K562 (cell line): Measurements from ENCODE around the gene ZNF837. TPM values are rescaled to one million over a fixed set of nuclear protein-coding genes. Genes with fewer than 3 reads are reported as not detected.

Experiments used
- CREB3L1 ChIP-seq: fragments of 450-650 bp; IDR thresholded peaks from 2 replicates; pipeline ENCODE4 v1.6.1; 2014; ENCODE audit warnings: low read depth, mild to moderate bottlenecking, moderate library complexity, borderline replicate concordance
- DNMT1 ChIP-seq: fragments of 450-650 bp; IDR thresholded peaks from 2 replicates; pipeline ENCODE4 v1.6.1; 2016; ENCODE audit warnings: antibody characterized with exemption, mild to moderate bottlenecking
- GABPB2 ChIP-seq: fragments of 250-450 bp; sonication (Bioruptor Pico); conservative IDR thresholded peaks from 2 replicates; pipeline ENCODE4 v1.5.1; 2021; ENCODE audit warnings: mild to moderate bottlenecking
- GTF2E2 ChIP-seq: fragments of 200-800 bp; sonication (Bioruptor generic); IDR thresholded peaks from 2 replicates; pipeline ENCODE4 v1.6.1; 2016; ENCODE audit warnings: missing genetic modification characterization, missing compliant biosample characterization
- HNRNPL ChIP-seq: fragments of 200-400 bp; formaldehyde crosslinking; IDR thresholded peaks from 2 replicates; pipeline ENCODE4 v1.6.1; 2017; ENCODE audit warnings: low read depth, mild to moderate bottlenecking, low read length
- NUFIP1 ChIP-seq: fragments of 450-650 bp; IDR thresholded peaks from 2 replicates; pipeline ENCODE4 v1.6.1; 2018; ENCODE audit not compliant: partially characterized antibody
- POLR3A ChIP-seq: IDR thresholded peaks from 2 replicates; pipeline ENCODE4 v1.6.1; 2011; ENCODE audit warnings: borderline replicate concordance, mild to moderate bottlenecking, moderate library complexity; ENCODE audit not compliant: insufficient read length, insufficient read depth; ENCODE audit errors: extremely low read depth
- RBM14 ChIP-seq: fragments of 200-400 bp; formaldehyde crosslinking; IDR thresholded peaks from 2 replicates; pipeline ENCODE4 v1.6.1; 2018; ENCODE audit warnings: low read depth, mild to moderate bottlenecking, low read length, moderate library complexity, borderline replicate concordance; ENCODE audit not compliant: insufficient read depth
- SRSF7 ChIP-seq: fragments of 200-400 bp; formaldehyde crosslinking; optimal IDR thresholded peaks from 2 replicates; pipeline ENCODE3; 2017; ENCODE audit warnings: mild to moderate bottlenecking, low read depth, low read length
- TCFL5 ChIP-seq: fragments of 250-450 bp; sonication (Bioruptor Pico); conservative IDR thresholded peaks from 2 replicates; pipeline ENCODE4 v1.6.1; 2021; ENCODE audit warnings: mild to moderate bottlenecking, moderate library complexity, matching md5 sums
- TSC22D4 ChIP-seq: fragments of 450-650 bp; IDR thresholded peaks from 2 replicates; pipeline ENCODE4 v1.6.1; 2016; ENCODE audit warnings: missing genetic modification characterization, missing biosample characterization, control low read depth
- ZNF655 ChIP-seq: fragments of 250-450 bp; sonication (Bioruptor Pico); IDR thresholded peaks from 2 replicates; pipeline ENCODE4 v1.5.0; 2021
- polyA plus RNA-seq, 8 experiments: library from polyadenylated mRNA; depleted of rRNA in 4 of 8; stranded (reverse) in 5 of 8; unstranded in 3 of 8; fragments of >200 nt; fragmentation: Nextera tagmentation in 2 of 8; fragmentation: Illumina TruSeq in 1 of 8; extraction: Ambion mirVana in 2 of 8; extraction: Trizol in 1 of 8; gene quantifications; 2 replicates each; pipeline versions ENCODE4 v1.2.1 to v1.2.3, GENCODE V29; 2011 to 2014; ENCODE audit warnings: inconsistent platforms in 1 of 8, missing spikeins in 1 of 8
- total RNA-seq, 7 experiments: library from RNA; depleted of rRNA in 6 of 7; stranded (reverse); fragments of >200 nt in 6 of 7; fragmentation: Illumina TruSeq in 2 of 7; extraction: Trizol in 2 of 7; gene quantifications; 2 replicates each; pipeline versions ENCODE4 v1.2.1 to v1.2.3, GENCODE V29; 2011 to 2021; ENCODE audit warnings: low replicate concordance in 1 of 7
- TF ChIP-seq, protein P1 (sequence below): fragments of 450-650 bp; IDR thresholded peaks from 2 replicates; pipeline ENCODE4 v1.6.1; 2018; ENCODE audit warnings: mild to moderate bottlenecking, low read depth; ENCODE audit not compliant: partially characterized antibody
- TF ChIP-seq, protein P2 (sequence below): fragments of 250-450 bp; sonication (Bioruptor Pico); IDR thresholded peaks from 2 replicates; pipeline ENCODE4 v1.4.0; 2020
- TF ChIP-seq, protein P3 (sequence below), 3 experiments: fragments of 200-800 bp in 1 of 3; fragments of 250-450 bp in 1 of 3; fragments of 450-650 bp in 1 of 3; sonication (Bioruptor Pico) in 1 of 3; sonication (Bioruptor generic) in 1 of 3; formaldehyde crosslinking in 1 of 3; IDR thresholded peaks; 2 replicates each; pipeline versions ENCODE4 v1.6.1 to v1.8.0; 2016 to 2022; ENCODE audit warnings: mild to moderate bottlenecking in 2 of 3, missing genetic modification characterization in 2 of 3, missing compliant biosample characterization in 1 of 3, moderate library complexity in 1 of 3

ZNF837 gene
- total and polyA plus RNA-seq, 9 of the 15 experiments (the other 6 are each of a cell fraction or from before 2014, with no cell fraction given), result 0.11 to 2.1 (median 0.57) TPM; not detected in 4

- TF ChIP-seq, protein P1, sequence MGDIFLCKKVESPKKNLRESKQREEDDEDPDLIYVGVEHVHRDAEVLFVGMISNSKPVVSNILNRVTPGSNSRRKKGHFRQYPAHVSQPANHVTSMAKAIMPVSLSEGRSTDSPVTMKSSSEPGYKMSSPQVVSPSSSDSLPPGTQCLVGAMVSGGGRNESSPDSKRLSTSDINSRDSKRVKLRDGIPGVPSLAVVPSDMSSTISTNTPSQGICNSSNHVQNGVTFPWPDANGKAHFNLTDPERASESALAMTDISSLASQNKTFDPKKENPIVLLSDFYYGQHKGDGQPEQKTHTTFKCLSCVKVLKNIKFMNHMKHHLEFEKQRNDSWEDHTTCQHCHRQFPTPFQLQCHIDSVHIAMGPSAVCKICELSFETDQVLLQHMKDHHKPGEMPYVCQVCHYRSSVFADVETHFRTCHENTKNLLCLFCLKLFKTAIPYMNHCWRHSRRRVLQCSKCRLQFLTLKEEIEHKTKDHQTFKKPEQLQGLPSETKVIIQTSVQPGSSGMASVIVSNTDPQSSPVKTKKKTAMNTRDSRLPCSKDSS, result no peak
- TF ChIP-seq TSC22D4 (no peak), POLR3A (no peak), HNRNPL (0 out of 2 replicates have a peak, but pooled peaks have one; percentile 46), ZNF655 (no peak), CREB3L1 (peak; percentile 86), DNMT1 (no peak), NUFIP1 (no peak), RBM14 (no peak), GTF2E2 (tag) (peak; percentile 96; the same call in 1 of the 2 replicates), SRSF7 (no peak), TCFL5 (no peak), GABPB2 (CRISPR knock-in tag) (no peak)
- TF ChIP-seq, protein P2, sequence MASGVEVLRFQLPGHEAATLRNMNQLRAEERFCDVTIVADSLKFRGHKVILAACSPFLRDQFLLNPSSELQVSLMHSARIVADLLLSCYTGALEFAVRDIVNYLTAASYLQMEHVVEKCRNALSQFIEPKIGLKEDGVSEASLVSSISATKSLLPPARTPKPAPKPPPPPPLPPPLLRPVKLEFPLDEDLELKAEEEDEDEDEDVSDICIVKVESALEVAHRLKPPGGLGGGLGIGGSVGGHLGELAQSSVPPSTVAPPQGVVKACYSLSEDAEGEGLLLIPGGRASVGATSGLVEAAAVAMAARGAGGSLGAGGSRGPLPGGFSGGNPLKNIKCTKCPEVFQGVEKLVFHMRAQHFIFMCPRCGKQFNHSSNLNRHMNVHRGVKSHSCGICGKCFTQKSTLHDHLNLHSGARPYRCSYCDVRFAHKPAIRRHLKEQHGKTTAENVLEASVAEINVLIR, result no peak
- TF ChIP-seq, protein P3, sequence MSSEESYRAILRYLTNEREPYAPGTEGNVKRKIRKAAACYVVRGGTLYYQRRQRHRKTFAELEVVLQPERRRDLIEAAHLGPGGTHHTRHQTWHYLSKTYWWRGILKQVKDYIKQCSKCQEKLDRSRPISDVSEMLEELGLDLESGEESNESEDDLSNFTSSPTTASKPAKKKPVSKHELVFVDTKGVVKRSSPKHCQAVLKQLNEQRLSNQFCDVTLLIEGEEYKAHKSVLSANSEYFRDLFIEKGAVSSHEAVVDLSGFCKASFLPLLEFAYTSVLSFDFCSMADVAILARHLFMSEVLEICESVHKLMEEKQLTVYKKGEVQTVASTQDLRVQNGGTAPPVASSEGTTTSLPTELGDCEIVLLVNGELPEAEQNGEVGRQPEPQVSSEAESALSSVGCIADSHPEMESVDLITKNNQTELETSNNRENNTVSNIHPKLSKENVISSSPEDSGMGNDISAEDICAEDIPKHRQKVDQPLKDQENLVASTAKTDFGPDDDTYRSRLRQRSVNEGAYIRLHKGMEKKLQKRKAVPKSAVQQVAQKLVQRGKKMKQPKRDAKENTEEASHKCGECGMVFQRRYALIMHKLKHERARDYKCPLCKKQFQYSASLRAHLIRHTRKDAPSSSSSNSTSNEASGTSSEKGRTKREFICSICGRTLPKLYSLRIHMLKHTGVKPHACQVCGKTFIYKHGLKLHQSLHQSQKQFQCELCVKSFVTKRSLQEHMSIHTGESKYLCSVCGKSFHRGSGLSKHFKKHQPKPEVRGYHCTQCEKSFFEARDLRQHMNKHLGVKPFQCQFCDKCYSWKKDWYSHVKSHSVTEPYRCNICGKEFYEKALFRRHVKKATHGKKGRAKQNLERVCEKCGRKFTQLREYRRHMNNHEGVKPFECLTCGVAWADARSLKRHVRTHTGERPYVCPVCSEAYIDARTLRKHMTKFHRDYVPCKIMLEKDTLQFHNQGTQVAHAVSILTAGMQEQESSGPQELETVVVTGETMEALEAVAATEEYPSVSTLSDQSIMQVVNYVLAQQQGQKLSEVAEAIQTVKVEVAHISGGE (CRISPR knock-in tag; IDR thresholded peaks at IDR 0.05), result peak; percentile 67 to 97 (median 70); a peak in 5 of 6 replicates
These were observed 18.4 kb downstream of the ZNF837 start, which contains the start of gene ZNF497 (continued) for GRCh38 chr19:58362272-58362994.
